Muscle layer of colon (tissue), 2 donors: ENCODE data around the gene P2RY2.

ENCODE experiments used
- H3K27ac ChIP-seq: one replicate; pipeline ENCODE4 v1.7.0; 2013; ENCODE audit warnings: low read depth, mild to moderate bottlenecking, low read length, moderate library complexity
- H3K27me3 ChIP-seq, 2 donors: one replicate each; pipeline ENCODE4 v1.7.0; 2013; ENCODE audit warnings: low read length in 2 of 2, mild to moderate bottlenecking in 2 of 2; ENCODE audit not compliant: insufficient read depth in 2 of 2, control insufficient read depth in 1 of 2
- H3K36me3 ChIP-seq: one replicate; pipeline ENCODE4 v1.7.0; 2013; ENCODE audit warnings: mild to moderate bottlenecking, low read length; ENCODE audit not compliant: insufficient read depth
- H3K4me1 ChIP-seq: one replicate; pipeline ENCODE4 v1.7.0; 2013; ENCODE audit warnings: mild to moderate bottlenecking, low read length; ENCODE audit not compliant: insufficient read depth
- H3K4me3 ChIP-seq, 2 donors: one replicate each; pipeline ENCODE4 v1.7.0; 2013; ENCODE audit warnings: low read length in 2 of 2, low read depth in 1 of 2, mild to moderate bottlenecking in 1 of 2, moderate library complexity in 1 of 2
- H3K9ac ChIP-seq: one replicate; pipeline ENCODE4 v1.7.0; 2013; ENCODE audit warnings: low read length
- H3K9me3 ChIP-seq: one replicate; pipeline ENCODE4 v1.7.0; 2013; ENCODE audit warnings: mild to moderate bottlenecking, low read length
- donor health status: abdominal sarcoma.
- donor health status: Adenocarcinoma of cecum.

P2RY2 gene

DNA sequence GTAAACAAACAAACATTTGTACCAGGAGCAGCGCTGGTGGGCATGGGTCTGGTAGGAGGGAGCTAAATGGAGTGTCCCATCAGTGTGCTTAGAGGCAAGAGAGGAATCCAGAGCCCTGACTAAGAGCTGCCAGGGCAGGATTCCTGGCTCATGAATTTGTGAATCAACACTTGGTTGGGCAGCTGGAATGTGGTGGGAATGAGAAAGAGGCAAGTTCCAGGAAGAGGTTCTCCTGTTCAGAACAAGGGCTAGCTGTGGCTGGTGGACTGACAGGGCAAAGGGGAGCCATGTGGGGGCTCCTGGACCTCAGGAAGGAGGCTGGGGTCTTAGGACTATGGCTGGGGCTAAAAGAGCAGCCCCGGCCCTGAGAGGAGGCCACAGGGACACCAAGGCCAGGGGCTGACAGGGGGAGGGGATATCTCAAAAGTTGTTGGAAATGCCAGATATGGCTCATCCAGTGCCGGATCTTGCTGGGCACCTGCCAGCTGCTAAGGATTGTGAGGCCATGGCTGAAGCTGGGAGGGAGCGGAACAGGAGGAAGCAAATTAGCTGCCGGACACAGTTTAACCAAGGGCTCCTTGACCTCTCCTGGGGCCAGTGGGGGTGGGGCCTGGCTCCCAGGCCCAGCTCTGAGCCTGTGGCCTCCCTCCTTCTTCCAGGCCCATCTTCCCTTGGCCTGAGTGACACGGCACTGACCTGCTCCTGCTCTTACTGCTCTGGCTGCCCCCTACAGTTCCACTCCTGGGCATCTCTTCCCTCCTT, 39.4 kb downstream of the P2RY2 start:
- no peaks in the 10 kb centered on the region for H3K9me3 ChIP-seq
- no peaks in the 10 kb centered on the region for H3K4me1 ChIP-seq
- no peaks in the 10 kb centered on the region for H3K36me3 ChIP-seq
- H3K9ac ChIP-seq = no peak overlapping the region
- H3K4me3 ChIP-seq = no peak overlapping the region
- no peak overlapping the region for H3K27ac ChIP-seq
- H3K27me3 ChIP-seq = no peaks in the 10 kb centered on the region

DNA sequence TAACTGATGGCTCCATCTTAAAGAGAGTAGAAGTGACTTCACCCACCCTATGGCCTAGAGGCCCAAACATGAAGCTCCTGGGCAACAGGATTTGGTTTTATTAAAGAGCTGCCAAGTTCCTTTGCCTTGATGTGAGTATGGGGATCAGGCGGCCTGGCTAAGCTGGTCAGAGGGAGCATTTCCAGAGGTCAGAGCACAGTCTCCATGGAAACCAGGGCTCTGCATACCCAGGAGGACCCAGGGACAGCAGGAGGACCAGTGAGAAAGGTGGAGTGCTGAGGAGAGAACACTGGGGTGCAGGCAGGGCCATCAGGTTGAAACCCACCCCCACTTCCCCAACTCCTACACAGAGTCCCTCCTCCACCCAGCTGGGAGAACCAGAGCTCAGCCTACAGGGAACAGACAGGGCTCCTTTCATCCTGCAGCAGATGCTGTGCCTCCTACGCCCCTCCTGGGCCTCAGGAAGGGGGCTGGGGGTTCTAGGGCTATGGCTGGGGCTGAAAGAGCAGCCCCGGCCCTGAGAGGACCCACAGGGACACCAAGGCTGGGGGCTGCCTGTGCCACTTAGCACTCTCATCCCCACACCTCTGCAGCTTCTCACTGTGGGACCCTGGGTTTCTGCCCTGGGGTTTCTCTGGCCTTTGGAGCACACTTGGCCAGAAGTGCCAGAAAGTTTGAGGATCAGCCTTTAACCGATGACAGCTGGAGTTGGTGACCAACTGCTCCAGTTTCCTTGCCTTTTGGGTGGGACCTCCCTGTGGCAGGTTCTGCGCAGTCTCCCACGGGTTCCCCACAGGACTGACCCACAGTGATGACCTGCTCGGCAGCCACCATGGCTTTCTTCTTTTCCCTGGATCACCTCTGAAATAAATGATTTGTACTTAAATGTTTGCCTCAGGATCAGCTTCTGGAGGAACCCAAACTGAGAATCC, 40.3 kb downstream of the P2RY2 start:
- no peaks in the 10 kb centered on the region for H3K4me1 ChIP-seq
- H3K4me3 ChIP-seq = no peak overlapping the region
- H3K9ac ChIP-seq = no peak overlapping the region
- H3K36me3 ChIP-seq = no peaks in the 10 kb centered on the region
- no peaks in the 10 kb centered on the region for H3K27me3 ChIP-seq
- no peaks in the 10 kb centered on the region for H3K9me3 ChIP-seq
- H3K27ac ChIP-seq = no peak overlapping the region

DNA sequence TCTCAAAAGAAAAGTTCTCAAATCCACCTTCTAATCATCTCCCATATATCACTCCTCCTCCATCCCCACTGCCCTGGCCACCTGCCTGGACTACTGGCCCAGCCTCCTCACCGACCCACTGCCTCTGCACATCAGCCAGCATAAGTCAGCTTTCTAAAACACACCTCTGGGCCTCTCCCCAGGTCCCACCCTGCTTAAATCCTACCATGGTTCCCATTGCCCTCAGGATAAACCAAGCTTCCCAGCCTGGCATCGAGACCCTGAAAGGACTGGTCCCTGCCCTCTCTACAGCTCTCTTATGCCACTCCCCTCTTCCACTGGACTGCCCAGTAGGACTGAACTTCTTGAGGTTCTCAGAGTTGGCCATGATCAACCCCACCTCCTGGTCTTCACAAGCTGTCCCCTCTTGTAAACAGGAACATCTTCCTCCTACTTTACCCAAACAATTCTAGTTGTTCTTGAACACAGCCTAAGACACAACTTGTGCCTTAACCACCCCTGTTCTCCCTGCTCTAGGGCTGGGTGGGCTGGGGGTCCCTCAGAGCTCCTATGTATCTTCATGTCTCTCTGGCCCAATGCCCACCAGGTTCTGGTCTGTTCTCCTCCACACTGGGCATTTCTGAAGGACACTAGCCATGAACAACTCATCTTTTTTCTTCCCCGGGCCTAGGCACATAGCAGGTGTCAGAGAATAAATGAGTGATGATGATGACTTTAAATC, 41.5 kb downstream of the P2RY2 start:
- Histone ChIP-seq H3K4me1 (no peaks in the 10 kb centered on the region), H3K36me3 (no peaks in the 10 kb centered on the region), H3K9me3 (no peaks in the 10 kb centered on the region), H3K4me3 (no peak overlapping the region), H3K27ac (no peak overlapping the region), H3K27me3 (peaks cover 9 to 10% of the 10 kb centered on the region in 2 donors), H3K9ac (no peak overlapping the region)

DNA sequence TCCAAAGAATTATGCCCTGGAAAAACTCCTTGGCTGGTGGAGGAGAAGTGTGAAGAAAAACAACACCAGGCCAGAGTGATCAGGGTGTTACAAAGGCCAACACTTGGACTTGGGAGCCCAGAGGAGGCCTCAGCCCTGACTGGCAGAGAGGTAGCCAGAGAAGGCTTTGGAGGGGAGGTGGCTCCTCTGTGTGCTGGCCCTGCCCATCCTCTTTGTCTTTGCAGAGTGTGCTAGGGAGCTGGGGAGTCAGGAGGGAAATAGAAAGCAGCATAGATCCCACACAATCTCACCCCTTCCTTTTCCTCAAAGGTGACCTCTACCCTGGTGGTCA, 42.0 kb downstream of the P2RY2 start:
- H3K9me3 ChIP-seq = no peaks in the 10 kb centered on the region
- no peak overlapping the region for H3K9ac ChIP-seq
- H3K27ac ChIP-seq = no peak overlapping the region
- no peak overlapping the region for H3K4me3 ChIP-seq
- H3K4me1 ChIP-seq = no peaks in the 10 kb centered on the region
- no peaks in the 10 kb centered on the region for H3K36me3 ChIP-seq
- peaks cover 14 to 15% of the 10 kb centered on the region in 2 donors for H3K27me3 ChIP-seq

DNA sequence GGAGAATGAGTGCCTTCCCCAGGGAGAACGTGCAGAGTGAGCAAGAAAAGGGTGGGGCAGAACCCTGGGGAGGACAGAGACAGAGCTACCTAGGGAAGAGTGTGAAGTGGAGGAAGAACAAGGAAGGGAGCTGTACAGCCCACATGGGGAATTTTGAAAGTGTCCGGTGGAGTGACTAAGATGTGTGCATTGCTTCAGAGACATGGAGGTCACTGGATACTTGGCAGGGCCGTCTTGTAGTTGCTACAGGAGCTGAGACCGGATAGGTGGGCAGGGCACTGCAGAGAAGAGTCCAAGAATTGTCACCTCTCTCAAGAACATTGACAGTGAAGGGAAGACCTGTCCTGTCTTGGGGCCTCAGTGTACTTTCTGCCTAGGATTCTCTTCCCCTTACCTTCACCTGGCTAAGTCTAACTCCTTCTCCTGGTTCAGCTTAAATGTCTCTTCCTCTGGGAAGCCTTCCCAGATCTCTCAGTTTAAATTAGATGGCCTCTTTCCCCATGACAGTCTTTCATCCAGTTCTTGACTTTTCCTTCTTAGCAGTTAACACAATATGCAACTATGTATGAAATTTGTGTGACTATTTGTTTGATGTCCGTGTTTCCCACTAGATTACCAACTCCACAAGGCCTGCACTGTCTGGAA, 44.9 kb downstream of the P2RY2 start:
- no peak overlapping the region for H3K27ac ChIP-seq
- H3K9me3 ChIP-seq = no peaks in the 10 kb centered on the region
- no peaks in the 10 kb centered on the region for H3K36me3 ChIP-seq
- peaks cover 14 to 17% of the 10 kb centered on the region in 2 donors for H3K27me3 ChIP-seq
- no peaks in the 10 kb centered on the region for H3K4me1 ChIP-seq
- no peak overlapping the region for H3K4me3 ChIP-seq
- H3K9ac ChIP-seq = no peak overlapping the region

DNA sequence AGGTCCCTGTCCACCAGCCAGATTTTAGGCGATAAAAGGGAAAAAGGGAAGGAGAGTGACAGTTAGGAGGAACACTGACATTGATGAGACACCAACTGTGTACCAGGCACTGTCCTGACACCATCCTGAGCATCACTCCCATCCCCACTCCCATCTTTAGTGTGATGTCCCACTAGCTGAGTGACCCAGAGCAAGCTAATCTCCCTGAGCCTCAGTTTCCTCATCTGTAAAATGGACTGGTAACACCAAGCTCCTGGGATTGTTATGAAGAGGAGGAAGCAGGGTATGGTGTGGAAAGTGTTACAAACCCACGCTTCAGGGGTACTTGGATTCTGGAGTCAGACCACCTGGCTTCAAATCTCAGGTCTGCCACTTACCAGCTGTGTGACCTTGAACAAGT, 45.6 kb downstream of the P2RY2 start:
- no peak overlapping the region for H3K27ac ChIP-seq
- H3K9me3 ChIP-seq = no peaks in the 10 kb centered on the region
- no peak overlapping the region for H3K4me3 ChIP-seq
- no peaks in the 10 kb centered on the region for H3K36me3 ChIP-seq
- H3K9ac ChIP-seq = no peak overlapping the region
- H3K4me1 ChIP-seq = no peaks in the 10 kb centered on the region
- peaks cover 14 to 17% of the 10 kb centered on the region in 2 donors for H3K27me3 ChIP-seq

DNA sequence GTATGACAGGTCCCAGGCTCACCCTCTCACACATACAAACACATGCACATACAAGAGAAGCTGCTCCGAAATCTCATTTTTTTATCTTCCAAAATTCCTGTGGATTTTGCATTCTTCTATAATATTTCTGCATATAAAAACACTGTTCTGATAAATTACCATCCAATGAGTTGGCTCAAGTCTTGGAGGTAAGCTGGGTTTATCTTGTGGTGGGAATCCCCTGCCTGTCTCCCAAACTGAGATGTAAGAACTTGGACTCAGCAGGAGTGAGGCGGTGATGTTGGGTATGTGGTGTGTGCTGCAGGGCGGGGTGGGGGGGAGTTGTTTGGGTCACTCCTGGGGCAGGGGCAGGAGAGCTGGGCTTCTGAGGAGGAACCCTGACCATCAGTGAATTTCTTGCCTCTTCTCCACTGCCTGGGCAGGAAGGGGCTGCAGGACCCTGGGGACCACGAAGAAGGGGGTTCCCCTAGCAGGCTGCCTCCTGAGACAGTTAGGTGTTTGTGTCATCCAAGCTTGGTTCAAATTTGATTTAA, 47.3 kb downstream of the P2RY2 start:
- H3K9me3 ChIP-seq = no peaks in the 10 kb centered on the region
- H3K36me3 ChIP-seq = no peaks in the 10 kb centered on the region
- no peak overlapping the region for H3K9ac ChIP-seq
- no peak overlapping the region for H3K4me3 ChIP-seq
- H3K27me3 ChIP-seq = peaks cover 14 to 17% of the 10 kb centered on the region in 2 donors
- no peak overlapping the region for H3K27ac ChIP-seq
- no peaks in the 10 kb centered on the region for H3K4me1 ChIP-seq

DNA sequence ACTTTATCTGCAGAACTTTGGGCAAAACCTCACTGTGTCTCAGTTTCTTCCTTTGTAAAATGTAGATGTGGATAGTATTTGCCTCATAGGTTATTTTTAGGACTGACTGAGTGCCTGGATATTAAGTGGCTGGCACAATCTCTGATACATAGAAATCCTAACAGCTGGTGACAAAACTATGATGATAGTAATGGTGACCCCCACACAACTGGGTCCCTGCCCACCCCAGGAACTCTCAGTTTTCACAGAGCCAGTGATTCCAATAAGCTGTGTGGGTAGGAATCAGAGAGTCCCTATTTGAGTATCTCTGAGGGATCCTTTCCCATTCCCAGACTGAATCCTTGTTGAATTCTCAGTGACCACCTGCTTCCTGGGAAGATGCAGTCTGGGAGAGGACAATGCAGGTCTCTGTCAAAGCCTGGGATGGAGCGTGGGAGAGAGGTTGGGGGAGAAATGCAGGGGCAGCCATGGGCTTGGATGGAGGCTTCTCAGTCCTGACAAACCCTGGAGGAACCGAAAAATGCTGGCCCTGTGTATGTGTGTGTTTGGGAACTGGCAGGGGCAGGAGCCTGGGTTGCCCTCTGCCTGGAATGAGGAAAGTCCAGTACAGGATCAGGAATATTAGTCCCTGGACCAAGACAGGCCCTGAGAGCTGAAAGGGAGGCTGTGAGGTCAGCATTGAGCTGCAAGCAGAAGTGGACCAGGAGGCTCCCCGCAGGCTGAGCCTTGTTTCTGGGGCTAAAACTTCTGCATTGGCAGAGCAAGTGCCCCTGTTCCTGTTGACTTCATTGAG, 48.0 kb downstream of the P2RY2 start:
- H3K4me3 ChIP-seq = no peak overlapping the region

DNA sequence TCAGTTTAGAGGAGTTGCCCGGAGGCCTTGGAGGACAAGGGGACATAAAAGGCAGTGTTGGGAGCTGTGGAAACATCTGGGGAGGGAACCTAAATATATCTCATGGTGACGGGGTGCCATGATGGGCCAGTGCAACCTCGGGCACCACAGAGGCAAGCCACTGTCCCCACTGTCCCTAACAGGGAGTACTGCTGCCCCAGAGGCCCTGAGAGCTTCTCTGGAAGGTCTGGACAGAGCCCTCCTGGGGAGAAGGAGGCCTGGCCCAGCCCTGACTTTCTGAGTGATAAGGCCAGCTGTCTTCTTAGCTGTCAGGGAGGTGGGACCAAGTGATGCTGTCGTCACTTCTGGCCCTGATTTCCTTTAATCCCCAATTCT, 48.6 kb downstream of the P2RY2 start:
- Histone ChIP-seq H3K4me3 (no peak overlapping the region), H3K27me3 (peaks cover 14 to 17% of the 10 kb centered on the region in 2 donors), H3K9ac (no peak overlapping the region), H3K9me3 (no peaks in the 10 kb centered on the region), H3K27ac (no peak overlapping the region), H3K4me1 (no peaks in the 10 kb centered on the region), H3K36me3 (no peaks in the 10 kb centered on the region)

More for the DNA sequence above, 48.0 kb downstream of the P2RY2 start:
- no peaks in the 10 kb centered on the region for H3K36me3 ChIP-seq
- no peaks in the 10 kb centered on the region for H3K9me3 ChIP-seq
- H3K9ac ChIP-seq = no peak overlapping the region
- H3K4me1 ChIP-seq = no peaks in the 10 kb centered on the region
- H3K27me3 ChIP-seq = peaks cover 14 to 17% of the 10 kb centered on the region in 2 donors
- H3K27ac ChIP-seq = no peak overlapping the region

DNA sequence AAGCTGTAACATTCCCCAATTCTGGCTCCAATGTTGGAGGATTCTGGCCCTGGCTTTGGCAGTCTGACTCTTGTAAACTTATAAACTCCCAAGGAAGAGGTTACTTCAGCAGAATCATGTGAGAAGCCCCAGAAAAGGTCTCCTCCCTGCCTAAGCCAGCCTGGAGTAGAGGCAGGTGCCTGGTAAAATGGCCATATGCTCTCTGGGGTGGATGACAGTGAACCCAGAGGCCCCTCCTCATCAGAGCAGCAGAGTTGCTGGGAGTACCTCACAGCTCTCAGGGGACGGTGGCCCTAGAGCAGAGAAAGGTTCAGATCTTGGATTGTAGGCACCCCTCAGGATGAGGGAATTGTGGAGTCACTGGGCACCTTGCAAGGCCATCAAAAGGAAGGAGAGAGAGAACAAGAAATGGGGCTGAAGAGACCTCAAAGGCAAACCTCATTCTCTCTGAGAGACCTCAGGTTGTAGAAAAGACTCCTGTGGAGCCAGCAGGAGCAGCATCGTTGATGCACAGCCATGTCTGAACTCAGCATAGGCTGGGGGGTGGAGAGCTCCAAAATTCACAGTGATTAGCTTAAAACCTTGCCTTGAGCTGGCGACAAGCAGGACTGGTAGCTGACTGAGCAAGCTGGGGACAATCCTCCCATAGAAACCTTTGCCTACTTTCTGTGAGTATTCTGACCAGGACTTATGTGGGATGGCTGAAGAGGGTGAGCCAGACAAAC, 49.2 kb downstream of the P2RY2 start:
- Histone ChIP-seq H3K9ac (no peak overlapping the region), H3K4me3 (no peak overlapping the region), H3K27me3 (peaks cover 14 to 17% of the 10 kb centered on the region in 2 donors), H3K36me3 (no peaks in the 10 kb centered on the region), H3K27ac (no peak overlapping the region), H3K9me3 (no peaks in the 10 kb centered on the region), H3K4me1 (no peaks in the 10 kb centered on the region)
